Measurements from ENCODE around the gene INPP5A.
"Not testable (repeated sequence)": the region's sequence is repeated elsewhere in the genome, so short reads cannot be mapped to it uniquely, and the experiment has no call there.

The INPP5A gene

DNA sequence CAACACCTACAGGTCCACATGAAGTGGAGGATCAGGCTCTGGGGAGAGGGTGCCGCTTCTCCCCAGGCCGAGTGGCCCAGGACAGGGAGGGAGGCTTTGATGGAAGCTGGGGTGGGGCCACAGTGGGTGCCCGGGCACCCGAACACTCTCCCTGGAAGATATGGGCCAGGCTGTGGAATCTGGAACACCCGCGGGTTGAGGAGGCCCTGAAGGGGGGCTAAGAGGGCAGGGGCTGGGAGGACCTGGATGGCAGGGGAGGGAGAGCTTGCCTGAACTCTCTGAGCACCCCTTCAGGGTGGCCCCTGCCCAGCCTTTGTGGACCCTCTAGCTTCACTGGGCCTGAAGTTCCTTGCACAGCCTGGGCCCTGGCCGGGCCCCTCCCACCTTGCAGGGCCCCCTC, 252.9 kb downstream of the INPP5A start:
- FAIRE-seq = no peak

DNA sequence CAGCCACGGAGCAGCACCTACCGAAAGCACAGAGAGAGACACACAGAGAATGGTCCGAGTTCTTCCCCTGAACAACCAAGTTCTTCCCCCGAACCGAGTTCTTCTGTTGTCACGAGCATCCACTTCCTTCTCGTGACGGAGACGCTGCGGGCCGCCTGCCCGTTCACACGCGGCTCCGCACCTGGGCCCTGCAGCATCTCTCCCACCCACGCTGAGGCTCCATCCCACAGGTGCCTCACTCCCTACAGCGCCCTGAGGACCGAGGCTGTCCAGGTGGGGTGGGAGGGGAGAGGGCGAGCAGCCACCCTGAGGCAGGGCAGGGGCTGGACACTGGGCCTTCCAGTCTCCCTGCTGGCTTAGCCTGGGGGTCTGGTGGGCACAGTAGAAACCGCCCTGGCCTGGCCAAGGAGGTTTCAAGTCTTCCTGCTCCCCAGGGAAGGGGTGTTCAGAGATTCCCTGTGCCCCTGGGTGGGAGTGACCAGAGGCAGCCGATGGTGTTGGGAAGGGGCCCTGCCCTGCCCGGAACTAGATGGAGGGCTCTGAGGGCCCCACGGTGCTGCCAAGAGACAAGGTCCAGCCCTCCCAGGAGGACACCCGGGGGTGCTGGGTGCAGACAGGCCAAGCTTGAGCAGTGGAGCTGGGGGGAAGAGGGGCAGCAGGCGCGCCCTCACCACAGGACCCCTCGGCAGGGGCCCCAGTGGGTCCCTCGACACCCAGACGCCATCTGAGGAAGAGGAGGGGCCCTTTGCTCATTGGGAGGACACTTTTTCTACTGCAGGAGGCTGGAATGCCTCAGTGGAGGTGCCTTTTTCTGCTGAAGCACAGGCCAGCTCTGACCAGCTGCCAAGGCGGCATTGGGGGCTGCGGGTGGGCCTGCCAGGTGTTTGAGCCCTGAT, 253.6 kb downstream of the INPP5A start:
- no peak for FAIRE-seq

DNA sequence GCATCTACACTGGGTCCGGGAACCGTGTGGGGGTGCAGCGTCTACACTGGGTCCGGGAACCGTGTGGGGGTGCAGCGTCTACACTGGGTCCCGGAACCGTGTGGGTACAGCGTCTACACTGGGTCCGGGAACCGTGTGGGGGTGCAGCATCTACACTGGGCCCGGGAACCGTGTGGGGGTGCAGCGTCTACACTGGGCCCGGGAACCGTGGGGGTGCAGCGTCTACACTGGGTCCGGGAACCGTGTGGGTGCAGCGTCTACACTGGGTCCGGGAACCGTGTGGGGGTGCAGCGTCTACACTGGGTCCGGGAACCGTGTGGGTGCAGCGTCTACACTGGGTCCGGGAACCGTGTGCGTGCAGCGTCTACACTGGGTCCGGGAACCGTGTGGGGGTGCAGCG, 254.5 kb downstream of the INPP5A start:
- not testable (repeated sequence) for FAIRE-seq

DNA sequence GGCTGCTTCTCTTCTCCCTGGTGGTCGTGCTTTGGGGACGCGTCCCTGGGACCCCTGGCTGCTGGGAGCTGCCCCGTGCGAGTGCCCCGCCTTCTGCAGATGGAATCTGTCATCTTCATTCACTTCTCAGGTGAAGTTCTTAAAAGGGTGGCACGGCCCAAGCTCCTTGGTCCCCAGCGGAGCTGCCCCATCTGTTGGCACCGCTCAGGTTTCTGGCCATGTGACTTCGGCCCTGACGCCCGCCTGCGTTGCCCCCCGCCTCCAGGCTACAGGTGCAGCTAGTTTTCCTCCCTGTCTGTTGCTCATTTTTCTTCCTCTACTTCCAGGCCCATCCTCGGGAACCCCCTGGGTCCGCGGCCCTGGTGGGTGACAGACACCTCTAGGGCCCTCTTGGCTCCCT, 255.2 kb downstream of the INPP5A start:
- no peak for FAIRE-seq

DNA sequence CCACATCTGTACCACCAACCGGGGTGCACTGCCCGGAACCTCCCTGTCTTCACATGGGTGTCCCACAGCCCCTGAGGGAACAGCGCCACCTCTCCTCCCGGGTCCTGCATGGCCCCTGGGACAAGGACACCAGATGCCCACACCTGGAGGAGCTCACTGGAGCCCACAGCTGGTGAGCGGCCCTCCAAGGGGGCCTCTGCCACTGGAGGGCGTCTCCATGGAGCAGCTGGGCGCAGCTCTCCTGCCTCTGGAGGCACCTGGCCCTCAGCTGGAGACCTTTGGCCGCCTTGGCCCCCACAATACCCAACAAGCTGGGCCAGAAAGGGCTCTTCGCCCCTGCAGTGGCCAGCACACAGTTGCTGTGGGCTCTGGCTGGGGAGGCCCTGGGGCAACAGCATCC, 255.6 kb downstream of the INPP5A start:
- FAIRE-seq = no peak

DNA sequence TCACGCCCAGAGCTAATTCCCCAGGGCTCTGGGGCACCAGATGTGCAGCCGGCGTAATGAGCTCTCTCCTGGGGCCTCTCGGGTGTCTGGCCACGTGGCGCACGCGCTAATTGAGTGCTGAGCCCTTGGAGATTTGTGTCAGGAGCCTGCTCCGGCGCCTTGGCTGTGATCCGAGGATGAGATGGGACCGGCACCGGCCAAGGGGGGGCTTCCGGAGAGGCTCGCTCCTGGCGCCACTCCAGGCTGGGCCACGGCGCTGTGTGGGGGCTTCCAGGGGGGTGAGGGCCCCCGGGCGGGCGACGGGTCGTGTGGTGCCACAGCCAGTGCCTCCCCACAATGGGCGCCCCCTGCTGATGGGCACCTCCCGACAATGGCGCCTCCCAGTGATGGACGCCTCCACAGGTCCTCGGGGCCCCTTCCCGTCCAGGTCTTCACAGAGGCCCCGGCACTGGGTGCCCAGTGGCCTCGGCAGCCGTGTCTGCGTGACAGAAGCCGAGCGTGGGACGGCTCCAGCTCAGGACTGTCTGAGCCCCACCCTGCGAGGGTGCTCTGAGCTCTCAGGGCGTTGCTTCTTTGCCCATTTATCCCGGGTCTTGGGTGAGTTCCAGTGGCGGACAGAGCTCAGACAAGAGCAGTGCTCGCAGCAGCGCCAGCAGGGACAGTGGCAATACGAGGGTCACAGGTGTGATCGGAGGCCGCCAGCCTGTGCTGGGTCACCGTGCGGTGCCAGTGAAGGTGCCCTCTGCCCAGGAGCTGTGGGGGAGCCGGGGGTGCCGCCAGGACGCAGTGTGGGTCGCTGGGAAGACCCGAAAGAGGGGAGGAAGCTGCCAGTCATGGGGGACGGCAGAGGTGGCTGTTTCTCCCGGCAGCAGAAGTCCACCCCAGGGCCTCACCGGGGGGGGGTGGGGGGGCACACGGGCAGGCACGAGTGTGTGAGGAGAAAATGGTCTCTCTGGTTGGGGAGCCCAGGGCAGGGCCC, 256.6 kb downstream of the INPP5A start:
- FAIRE-seq = no peak

DNA sequence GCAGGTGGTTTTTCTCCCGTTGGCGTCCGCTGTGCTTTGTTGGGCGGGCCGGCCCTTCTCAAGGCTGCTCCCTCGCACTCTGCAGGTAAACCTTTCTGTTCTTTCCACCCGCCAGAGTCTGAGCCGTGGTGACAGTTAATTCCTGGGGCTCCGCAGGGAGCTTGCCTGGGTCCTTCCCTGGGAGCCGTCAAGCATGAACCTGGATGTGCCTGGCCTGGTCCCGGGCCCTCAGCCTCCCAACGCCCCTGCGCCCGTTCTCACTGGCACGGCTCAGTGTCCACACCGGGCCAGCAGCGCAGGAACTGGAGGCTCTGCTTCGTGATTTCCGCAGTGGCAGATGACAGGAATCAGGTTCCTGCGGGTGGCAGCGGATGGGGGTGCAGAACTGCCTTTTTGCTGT, 259.3 kb downstream of the INPP5A start:
- no peak for FAIRE-seq

DNA sequence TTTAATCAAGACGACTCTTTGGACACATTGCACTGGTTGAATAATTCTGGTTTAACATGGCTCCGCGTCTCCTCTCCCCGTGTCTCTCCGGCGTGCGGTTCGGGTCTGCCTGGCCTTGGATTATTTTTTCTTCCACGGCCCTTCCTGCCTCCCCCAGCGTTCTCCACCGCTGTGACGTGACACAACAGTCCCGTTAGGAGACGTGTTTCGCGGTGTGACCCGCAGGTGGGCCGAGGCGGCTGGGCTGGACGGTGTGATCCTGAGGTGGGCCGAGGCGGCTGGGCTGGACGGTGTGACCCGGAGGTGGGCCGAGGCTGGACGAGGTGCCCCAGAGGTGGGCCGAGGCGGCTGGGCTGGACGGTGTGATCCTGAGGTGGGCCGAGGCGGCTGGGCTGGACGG, 260.4 kb downstream of the INPP5A start:
- FAIRE-seq = not testable (repeated sequence)

DNA sequence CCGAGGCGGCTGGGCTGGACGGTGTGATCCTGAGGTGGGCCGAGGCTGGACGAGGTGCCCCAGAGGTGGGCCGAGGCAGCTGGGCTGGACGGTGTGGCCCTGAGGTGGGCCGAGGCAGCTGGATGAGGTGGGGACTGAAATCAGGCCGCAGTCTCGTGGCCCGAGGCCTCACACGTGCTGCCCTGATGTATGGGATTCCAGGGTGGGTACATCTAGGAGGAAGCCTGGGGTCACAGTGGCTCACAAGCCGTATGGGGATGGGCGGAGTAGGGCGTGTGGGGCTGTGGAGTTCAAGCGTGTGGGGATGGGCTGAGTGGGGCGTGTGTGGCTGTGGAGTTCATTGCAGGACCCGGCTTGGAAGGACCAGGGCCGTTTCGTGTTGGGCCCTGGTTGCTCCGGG, 260.8 kb downstream of the INPP5A start:
- no peak for FAIRE-seq

DNA sequence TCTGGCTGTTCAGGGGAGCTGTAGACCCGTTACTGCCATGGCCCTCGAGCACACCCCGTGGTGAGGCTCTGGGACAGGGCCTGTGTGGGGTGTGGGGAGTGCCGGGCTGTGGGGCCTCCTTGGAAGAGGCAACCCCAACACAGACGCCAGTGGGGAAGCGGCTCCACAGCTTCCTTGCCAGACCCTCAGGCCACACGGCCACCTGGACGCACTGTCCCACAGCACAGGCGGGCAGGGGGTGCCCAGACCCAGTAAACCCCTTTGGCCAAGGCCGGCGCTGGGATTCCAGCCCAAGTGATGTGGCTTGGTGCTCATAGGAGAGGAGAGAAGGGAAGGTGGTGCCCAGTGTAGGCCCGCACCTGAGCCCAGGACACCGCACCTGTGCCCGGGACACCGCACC, 261.3 kb downstream of the INPP5A start:
- FAIRE-seq = no peak

DNA sequence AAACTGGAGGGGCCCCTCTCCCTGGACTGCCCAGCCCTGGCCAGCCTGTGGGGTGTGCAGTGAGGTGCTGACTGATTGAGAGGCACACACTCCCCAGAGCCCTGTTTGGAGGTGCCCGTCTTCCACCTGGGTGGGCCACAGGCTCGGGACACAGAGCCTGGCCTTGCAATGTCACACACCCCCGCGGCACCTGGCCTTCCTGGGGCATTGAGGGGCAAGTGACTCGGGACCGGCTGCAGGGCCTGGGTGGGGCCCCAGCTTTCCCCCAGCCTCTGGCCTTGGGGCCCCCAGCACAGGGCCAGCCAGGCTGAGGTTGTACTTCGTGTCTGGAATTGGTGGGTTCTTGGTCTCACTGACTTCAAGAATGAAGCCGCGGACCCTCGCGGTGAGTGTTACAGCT, 262.3 kb downstream of the INPP5A start:
- FAIRE-seq = no peak

DNA sequence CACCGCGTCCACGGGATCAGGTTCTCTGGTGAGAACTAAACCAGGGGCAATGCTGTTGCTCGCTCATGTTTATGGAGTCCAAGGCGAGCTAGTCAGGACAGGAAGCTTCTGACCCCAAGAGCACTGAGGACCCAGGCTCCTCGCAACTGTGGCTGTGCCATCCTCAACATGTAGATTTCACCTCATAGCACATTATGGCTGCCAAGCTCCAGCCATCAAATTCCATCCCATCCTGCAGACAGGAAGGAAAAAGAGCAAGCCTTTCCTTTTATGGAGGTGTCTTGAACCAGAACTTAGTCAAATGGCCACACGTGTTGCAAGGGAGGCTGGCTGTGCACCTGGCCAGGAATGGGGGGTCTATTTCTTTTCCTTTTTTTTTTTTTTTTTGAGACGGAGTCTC, 264.5 kb downstream of the INPP5A start:
- FAIRE-seq = no peak

DNA sequence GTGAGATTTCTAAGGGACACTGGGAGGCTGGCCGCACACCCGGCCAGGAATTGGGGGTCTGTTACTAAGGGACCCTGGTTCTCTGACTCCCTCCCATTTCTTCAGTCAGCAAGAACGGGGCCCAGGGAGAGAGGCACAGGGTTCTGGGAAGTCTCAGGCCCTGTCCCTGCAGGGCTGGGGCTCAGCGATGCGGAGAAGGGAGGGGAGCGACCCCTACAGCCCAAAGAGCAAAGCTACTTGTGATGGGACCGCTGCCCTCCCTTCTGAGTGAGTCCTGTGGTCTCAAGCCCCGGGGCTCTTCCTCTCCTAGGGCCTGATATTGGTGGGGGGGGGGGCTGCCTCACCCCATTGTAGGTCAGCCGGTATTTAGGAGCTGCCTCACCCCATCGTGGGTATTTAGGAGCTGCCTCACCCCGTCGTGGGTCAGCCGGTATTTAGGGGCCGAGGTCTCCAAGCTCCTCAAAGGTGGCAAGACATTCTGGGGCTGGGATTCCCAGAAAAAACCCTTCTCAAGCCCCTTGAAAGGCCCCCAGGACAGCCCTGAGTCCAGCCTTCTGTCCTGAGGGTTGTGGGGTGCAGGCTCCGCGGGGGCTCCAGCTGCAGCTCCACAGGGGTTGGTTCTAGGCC, 265.2 kb downstream of the INPP5A start:
- no peak for FAIRE-seq

DNA sequence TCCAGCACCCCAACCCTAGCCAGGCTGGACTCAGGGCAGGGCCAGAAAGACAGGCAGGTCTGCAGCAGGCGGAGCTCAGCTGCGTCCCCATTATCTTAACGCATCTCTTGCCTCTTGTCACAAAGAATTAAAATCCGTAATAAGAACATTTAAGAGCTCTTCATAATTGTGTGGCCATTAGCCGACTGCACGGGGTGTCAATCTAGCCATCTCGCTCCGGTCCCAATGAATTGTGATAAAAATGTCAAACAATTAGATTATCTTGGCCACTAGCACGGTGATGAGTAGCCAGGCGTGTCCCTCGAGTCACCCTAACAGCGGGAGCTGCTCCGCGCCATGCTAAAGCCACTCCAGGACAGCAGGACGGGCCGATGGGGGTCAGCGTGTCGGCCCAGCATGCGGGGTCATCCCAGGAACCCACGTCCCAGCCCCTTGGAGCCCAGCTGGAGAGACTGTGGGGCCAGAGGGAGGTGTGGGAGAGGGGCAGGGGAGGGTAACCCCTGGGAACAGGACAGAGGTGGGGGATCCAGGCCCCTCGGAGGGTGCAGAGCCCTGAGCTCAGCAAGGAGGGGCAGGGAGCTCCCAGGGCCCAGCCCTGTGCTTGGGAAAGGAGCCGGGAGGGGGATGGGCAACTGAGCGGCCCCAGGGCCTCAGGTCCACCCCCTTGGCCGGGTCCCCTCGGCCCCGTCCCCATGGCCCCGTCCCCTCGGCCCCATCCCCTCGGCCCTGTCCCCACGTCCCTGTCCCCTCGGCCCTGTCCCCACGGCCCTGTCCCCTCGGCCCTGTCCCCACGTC, 266.0 kb downstream of the INPP5A start:
- no peak for FAIRE-seq

DNA sequence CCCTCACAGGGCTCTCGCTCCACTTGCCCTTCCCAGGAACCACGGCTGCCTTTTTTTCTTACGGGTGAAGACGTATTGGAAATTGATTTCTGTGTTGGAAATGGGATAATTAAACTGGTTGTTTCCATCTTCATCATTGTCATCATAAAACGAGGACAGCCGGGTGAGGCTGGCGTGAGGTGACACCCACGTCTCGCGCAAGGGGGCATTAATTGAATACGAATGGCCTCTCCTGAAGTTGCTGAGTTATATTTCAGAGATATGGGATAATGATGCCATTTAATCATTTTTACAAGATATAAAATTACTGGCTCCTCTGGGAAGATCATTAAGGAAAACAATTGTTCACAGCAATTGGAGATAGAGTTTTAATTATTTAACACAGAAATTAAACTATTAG, 266.7 kb downstream of the INPP5A start:
- FAIRE-seq = no peak

DNA sequence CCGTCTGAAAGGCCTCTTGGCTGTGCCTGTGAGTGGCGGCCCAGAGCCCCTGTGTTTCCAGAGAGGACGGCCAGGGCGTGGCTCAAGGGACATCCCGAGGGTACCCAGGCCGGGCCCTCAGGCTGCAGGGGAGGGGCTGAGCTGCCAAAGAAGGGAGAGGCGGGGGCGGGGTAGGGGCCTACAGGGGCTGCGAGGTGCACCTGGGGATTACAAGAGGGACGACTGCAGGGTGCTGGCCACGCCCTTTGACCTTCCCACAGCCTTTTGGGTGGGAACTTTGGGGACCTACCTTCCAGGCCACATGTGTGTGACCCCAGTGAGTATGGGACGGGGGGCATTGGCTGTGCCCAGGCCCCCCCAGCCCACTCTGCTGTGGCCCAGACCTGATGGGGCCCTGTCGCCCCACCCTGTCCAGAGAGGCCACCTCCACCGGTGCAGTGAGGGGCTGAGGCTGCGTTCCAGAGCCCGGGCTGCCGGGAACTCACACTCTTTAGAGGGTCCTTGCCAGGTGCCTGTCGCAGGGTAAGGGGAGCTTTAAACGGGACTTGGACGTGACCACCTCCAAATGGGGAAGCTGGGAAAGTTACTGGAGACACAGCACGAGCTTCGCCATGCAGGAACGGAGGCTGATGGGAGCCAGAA, 267.3 kb downstream of the INPP5A start:
- no peak for FAIRE-seq

DNA sequence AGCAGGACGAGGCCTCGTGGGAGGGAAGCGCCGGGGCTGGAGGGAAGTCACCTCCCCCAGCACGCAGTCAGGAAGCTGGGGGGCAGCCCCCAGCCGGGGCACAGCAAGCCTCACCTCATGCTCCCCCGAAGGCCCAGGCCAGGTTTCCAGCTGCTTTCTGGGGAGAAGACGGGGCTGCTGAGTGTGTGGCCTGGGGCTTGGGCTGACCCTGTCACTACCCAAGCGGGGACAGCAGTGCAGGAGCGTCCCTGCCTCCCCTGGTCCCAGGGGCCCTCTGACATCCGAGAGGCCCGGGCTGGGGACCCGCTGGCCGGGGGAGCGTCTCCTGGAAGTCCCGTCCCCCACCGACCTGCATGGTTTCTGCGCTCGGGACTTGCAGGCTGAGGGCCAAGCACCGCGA, 268.0 kb downstream of the INPP5A start:
- no peak for FAIRE-seq

DNA sequence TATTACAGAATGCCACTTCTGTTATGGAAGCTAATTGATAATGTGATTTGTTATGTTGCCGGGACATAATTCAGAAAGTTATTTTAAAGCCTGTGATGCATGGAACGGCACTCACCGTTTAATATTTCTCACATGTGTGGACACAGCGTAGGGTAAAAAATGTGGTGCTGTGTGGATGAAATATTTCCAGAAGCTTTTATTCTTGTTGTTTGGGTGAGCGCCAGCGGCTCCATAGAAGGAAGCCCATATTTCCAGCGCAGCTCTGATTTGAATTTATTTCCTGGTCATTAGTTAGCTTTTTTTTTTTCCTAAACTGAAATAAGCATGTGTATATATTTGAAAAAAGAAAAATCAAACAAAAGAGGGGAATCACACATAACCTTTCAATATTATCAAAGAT, 268.5 kb downstream of the INPP5A start:
- no peak for FAIRE-seq

DNA sequence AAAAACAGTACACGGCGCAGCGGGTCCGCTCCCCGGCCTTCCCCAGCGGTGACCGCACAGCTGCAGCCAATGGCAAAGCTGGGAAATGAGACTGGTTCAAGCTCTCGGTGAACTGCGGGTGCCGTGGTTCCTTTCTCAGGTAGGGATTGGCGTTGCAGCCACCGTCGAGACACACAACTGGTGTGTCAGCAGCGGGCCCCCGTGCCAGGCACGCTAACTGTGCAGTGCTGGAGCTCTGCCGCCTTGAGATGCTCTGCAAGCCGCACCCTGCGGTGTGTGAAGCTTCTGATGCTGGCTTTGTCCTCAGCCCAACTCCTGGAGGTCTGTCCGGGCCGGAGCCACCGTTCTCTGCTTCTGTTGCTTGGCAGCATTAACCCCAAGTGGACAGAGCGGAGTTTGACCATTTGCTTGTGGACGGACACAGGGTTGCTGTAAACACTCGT, 269.0 kb downstream of the INPP5A start:
- no peak for FAIRE-seq

DNA sequence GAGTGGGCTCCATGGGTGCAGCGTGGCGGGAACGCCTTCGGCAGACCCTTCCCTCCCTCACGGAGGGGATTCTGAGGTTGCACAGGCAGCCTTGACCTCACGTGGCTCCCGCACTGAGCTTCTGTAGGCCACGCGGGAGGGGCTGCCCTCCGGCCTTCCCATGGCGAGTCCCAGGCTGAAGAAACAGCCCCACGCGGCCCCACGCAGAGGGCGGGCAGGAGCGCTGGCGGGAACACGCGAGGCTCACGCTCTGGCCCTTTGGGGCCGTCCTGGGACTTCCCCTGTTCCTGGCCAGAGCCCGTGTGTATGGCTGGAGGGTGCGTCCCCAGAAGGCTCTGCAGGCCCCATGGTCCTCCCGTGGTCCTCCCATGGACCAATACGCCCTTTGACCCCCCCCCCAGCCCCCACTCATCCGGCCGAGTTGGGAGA, 270.0 kb downstream of the INPP5A start:
- FAIRE-seq = no peak

DNA sequence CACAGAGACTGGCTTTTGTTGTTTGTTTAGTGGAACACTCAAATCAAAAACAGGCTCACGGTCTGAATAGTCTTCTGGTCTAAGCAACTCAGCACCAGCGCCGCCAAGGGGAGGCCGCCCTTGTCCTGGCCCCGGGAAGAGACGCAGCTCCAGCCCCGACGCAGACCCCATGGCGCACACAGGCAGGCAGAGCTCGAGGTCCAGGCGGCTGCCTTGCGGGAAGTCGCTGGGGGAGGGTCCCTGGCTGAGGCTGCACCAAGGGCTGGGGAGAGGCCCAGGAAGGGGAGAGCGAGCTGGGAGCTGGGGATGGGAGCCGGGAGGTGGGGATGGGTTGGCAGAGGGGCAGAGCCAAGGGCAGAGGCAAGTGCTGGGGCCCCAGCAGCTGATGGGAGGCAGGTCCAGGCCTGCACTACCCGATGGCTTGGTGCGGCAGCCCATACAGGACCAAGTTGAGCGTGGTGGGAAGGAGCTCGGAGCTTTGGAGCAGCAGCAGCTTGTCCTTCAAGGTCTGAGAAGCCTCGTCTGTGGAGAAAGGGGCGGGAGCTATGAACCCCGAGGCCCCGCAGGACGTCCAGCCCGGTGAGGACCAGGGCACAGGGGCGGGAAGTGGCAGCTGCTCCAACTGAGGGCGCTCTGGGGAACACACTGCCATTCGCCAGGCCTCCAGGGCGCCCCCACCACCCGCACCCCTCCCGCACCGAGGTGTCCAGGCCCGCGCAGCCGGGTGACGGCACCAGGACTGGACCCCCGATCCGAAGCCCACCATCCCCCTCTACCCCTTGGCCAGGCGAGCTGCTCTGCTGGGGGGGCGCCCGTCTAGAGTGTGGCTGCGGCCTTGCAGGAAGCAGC, 271.0 kb downstream of the INPP5A start:
- FAIRE-seq = no peak
